GM12878 (cell line): Measurements from ENCODE around the gene RBM4B. TPM values are rescaled to one million over a fixed set of nuclear protein-coding genes. Genes with fewer than 3 reads are reported as not detected.

Source experiments
- ATAC-seq: fragments of 200-7000 bp; cut with Tn5 transposase; 3 replicates; pipeline ENCODE4 v1.9.1; 2020; ENCODE audit warnings: mild to moderate bottlenecking, moderate library complexity
- BruUV-seq: library from RNA; stranded (reverse); fragments of 400-500 nt; replicated peaks from 2 replicates; lab custom pipeline; 2021; lab: Mats Ljungman, UMichigan
- CTCF ChIA-PET: fragments of 300-600 bp; sonication (Branson Sonifier 250); formaldehyde crosslinking; extraction: SDS; loops from one replicate; lab custom pipeline; 2021; ENCODE audit warnings: inconsistent platforms; lab: Yijun Ruan, JAX
- POLR2A ChIA-PET: fragments of 350-600 bp; formaldehyde crosslinking; extraction: SDS; loops from one replicate; lab custom pipeline; 2021; ENCODE audit warnings: inconsistent platforms; lab: Charles Lee
- RAD21 ChIA-PET: fragments of 300-600 bp; sonication (Branson Sonifier 250); formaldehyde crosslinking; loops from one replicate; lab custom pipeline; 2023; ENCODE audit warnings: antibody characterized with exemption; ENCODE audit not compliant: unreplicated experiment; lab: Charles Lee
- SMC1A ChIA-PET: fragments of 300-600 bp; sonication (Branson Sonifier 250); formaldehyde crosslinking; loops from one replicate; lab custom pipeline; 2023; ENCODE audit not compliant: unreplicated experiment, uncharacterized antibody; lab: Charles Lee
- DNase-seq: peaks from one replicate; pipeline ENCODE4 v3.0.0-alpha.2; 2011; ENCODE audit warnings: low read depth, low spot score
- FAIRE-seq: peaks from 3 replicates; lab custom pipeline; 2011; peaks lifted over from hg19 to GRCh38; lab: Jason Lieb, UNC
- H2AFZ ChIP-seq: 2 replicates; pipeline ENCODE4 v1.6.0; 2011; ENCODE audit warnings: low read depth, low read length, control low read depth; ENCODE audit not compliant: control insufficient read depth
- H3K27ac ChIP-seq: 2 replicates; pipeline ENCODE4 v1.5.1; 2011; ENCODE audit warnings: control low read depth; ENCODE audit not compliant: control insufficient read depth, insufficient read depth
- H3K27me3 ChIP-seq, 2 experiments: replicated peaks in 1 of 2; 2 replicates each; pipeline versions ENCODE4 v1.6.0 to v1.6.1; 2011; ENCODE audit warnings: low read length in 1 of 2; ENCODE audit not compliant: control insufficient read depth in 2 of 2, insufficient read depth in 2 of 2
- H3K36me3 ChIP-seq, 2 experiments: 2 replicates each; pipeline ENCODE4 v1.5.1; 2011; ENCODE audit warnings: low read length in 1 of 2; ENCODE audit not compliant: control insufficient read depth in 2 of 2, insufficient read depth in 2 of 2
- H3K4me1 ChIP-seq: 2 replicates; pipeline ENCODE4 v1.6.1; 2011; ENCODE audit warnings: mild to moderate bottlenecking, low read length, moderate library complexity, mixed read lengths; ENCODE audit not compliant: control insufficient read depth, insufficient read depth
- H3K4me2 ChIP-seq: 2 replicates; pipeline ENCODE4 v1.6.0; 2011; ENCODE audit warnings: control low read depth; ENCODE audit not compliant: control insufficient read depth, insufficient read depth
- H3K4me3 ChIP-seq: fragments of 200-600 bp; sonication (generic); 2 replicates; pipeline ENCODE4 v1.5.1; 2016
- H3K79me2 ChIP-seq: 2 replicates; pipeline ENCODE4 v1.6.0; 2011; ENCODE audit warnings: low read length; ENCODE audit not compliant: control insufficient read depth, insufficient read depth
- H3K9ac ChIP-seq: 2 replicates; pipeline ENCODE4 v1.8.0; 2011; ENCODE audit warnings: low read length, control low read depth, mixed read lengths; ENCODE audit not compliant: control insufficient read depth, insufficient read depth
- H3K9me3 ChIP-seq: replicated peaks from 3 replicates; pipeline ENCODE4 v1.5.1; 2011; ENCODE audit warnings: mild to moderate bottlenecking, low read length; ENCODE audit not compliant: control insufficient read depth, insufficient read depth
- H4K20me1 ChIP-seq: 2 replicates; pipeline ENCODE4 v1.6.0; 2011; ENCODE audit not compliant: control insufficient read depth, insufficient read depth
- ATF2 ChIP-seq: IDR thresholded peaks from 2 replicates; pipeline ENCODE4 v1.6.1; 2012; ENCODE audit warnings: low read length, inconsistent platforms
- CHD2 ChIP-seq: IDR thresholded peaks from 2 replicates; pipeline ENCODE4 v1.6.1; 2011; ENCODE audit warnings: low read depth, low read length, improper control_type of control experiment, borderline replicate concordance
- ETV6 ChIP-seq, 2 experiments: fragments of 450-650 bp in 1 of 2; IDR thresholded peaks in 1 of 2; conservative IDR thresholded peaks in 1 of 2; 2 replicates each; pipeline ENCODE4 v1.6.1; 2014; ENCODE audit warnings: antibody characterized with exemption in 1 of 2, borderline replicate concordance in 1 of 2, low read depth in 1 of 2, mild to moderate bottlenecking in 1 of 2, moderate library complexity in 1 of 2
- GATAD2B ChIP-seq: fragments of 450-650 bp; conservative IDR thresholded peaks from 2 replicates; pipeline ENCODE4 v1.6.1; 2017; ENCODE audit warnings: low read depth, mild to moderate bottlenecking, moderate library complexity
- MEF2B ChIP-seq: fragments of 450-650 bp; IDR thresholded peaks from 2 replicates; pipeline ENCODE4 v1.6.1; 2018; ENCODE audit warnings: mild to moderate bottlenecking, moderate library complexity; ENCODE audit not compliant: partially characterized antibody, poor library complexity, severe bottlenecking
- MYC ChIP-seq: IDR thresholded peaks from 2 replicates; pipeline ENCODE4 v1.6.1; 2011; ENCODE audit warnings: mild to moderate bottlenecking, low read length, moderate library complexity, inconsistent platforms; ENCODE audit not compliant: insufficient read depth, insufficient replicate concordance, insufficient read length, severe bottlenecking
- NFIC ChIP-seq: IDR thresholded peaks from 2 replicates; pipeline ENCODE4 v1.6.1; 2012; ENCODE audit warnings: low read depth, mild to moderate bottlenecking, inconsistent platforms, low read length, moderate library complexity
- PML ChIP-seq: IDR thresholded peaks from 2 replicates; pipeline ENCODE4 v1.6.1; 2012; ENCODE audit warnings: low read length, inconsistent platforms
- RELB ChIP-seq: fragments of 450-650 bp; IDR thresholded peaks from 2 replicates; pipeline ENCODE4 v1.6.1; 2017; ENCODE audit warnings: low read depth, mild to moderate bottlenecking, moderate library complexity
- SKIL ChIP-seq: fragments of 450-650 bp; IDR thresholded peaks from 2 replicates; pipeline ENCODE4 v1.6.1; 2017; ENCODE audit warnings: mild to moderate bottlenecking, low read depth, inconsistent platforms; ENCODE audit not compliant: poor library complexity, severe bottlenecking
- ZNF207 ChIP-seq: fragments of 450-650 bp; IDR thresholded peaks from 2 replicates; pipeline ENCODE4 v1.6.1; 2014; ENCODE audit warnings: antibody characterized with exemption, mild to moderate bottlenecking, borderline replicate concordance
- ZNF24 ChIP-seq: fragments of 450-650 bp; IDR thresholded peaks from 2 replicates; pipeline ENCODE4 v1.6.1; 2017; ENCODE audit warnings: antibody characterized with exemption, mild to moderate bottlenecking
- ZZZ3 ChIP-seq: IDR thresholded peaks from 2 replicates; pipeline ENCODE4 v1.6.1; 2011; ENCODE audit warnings: low read depth; ENCODE audit not compliant: control insufficient read depth, insufficient read length
- WGBS: methylation state at CpG from one replicate; pipeline ENCODE4 v1.1.6; 2016; ENCODE audit warnings: low lambda C conversion rate; ENCODE audit not compliant: insufficient replicate concordance, insufficient coverage; ENCODE audit errors: missing lambda C conversion rate; 5-methylcytosine and 5-hydroxymethylcytosine counted together
- in situ Hi-C: fragments of 300-500 bp; cut with MboI; formaldehyde crosslinking; loops from 9 replicates; pipeline ENCODE4 v1.14.3; 2018; ENCODE audit warnings: mixed read lengths
- intact Hi-C: fragments of 100-400 bp; cut with micrococcal nuclease; formaldehyde crosslinking; loops from one replicate; pipeline ENCODE4 v1.14.2; 2022; ENCODE audit not compliant: unreplicated experiment
- polyA plus RNA-seq, 11 experiments: library from polyadenylated mRNA; depleted of rRNA in 4 of 11; unstranded in 6 of 11; stranded (reverse) in 5 of 11; fragments of >200 nt; fragmentation: Nextera tagmentation in 4 of 11; fragmentation: Illumina TruSeq in 1 of 11; extraction: Ambion mirVana in 4 of 11; extraction: Trizol in 1 of 11; gene quantifications; 1 replicate in 1 of 11; 2 replicates in 10 of 11; pipeline versions ENCODE4 v1.2.1 to v1.2.3, GENCODE V29; 2011 to 2016; ENCODE audit warnings: inconsistent platforms in 2 of 11, missing spikeins in 2 of 11, low read depth in 1 of 11
- total RNA-seq, 4 experiments: library from RNA; depleted of rRNA in 3 of 4; stranded (reverse); fragments of >200 nt in 3 of 4; fragmentation: Illumina TruSeq in 1 of 4; extraction: Trizol in 1 of 4; gene quantifications; 2 replicates each; pipeline versions ENCODE4 v1.2.1 to v1.2.3, GENCODE V29; 2013 to 2021
- TF ChIP-seq, protein P1 (sequence below): fragments of 450-650 bp; IDR thresholded peaks from 2 replicates; pipeline ENCODE4 v1.6.1; 2017; ENCODE audit warnings: mild to moderate bottlenecking

RBM4B gene
- total and polyA plus RNA-seq, 10 of the 15 experiments (the other 5 are each of a cell fraction or from before 2014, with no cell fraction given), result 16.1 to 37.0 (median 21.6) TPM

DNA sequence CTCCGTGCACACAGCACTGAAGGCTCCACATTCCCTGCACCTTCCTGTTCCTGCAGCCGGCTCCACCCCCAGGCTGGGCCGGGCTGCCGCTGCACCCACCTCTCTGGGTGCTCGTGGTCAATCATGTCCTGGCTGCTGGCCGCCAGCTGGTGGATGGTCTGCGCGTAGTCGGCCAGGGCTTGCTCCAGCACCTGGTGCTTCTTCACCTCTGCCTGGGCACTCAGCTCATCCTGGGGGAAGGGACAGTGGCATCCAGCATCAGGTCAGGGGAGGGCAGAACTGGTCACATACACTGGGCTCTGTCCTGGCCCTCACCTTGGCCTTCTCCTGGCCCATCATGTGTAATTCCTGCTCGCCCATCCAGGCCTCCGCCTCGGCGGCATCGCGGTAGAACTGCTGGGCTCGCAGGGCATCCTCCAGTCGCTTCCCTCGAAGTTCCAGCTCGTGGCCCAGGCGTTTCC, 15.2 kb upstream of the RBM4B start (continued):
- TF ChIP-seq ATF2, result no peak

- Histone ChIP-seq H3K27ac (no peak overlapping the region), H3K27me3 (no peaks in the 10 kb centered on the region; a peak in 1 of 4 replicates), H3K4me3 (no peak overlapping the region), H2AFZ (no peak overlapping the region), H3K9me3 (no peaks in the 10 kb centered on the region), H3K9ac (no peak overlapping the region), H3K79me2 (no peaks in the 10 kb centered on the region), H3K4me1 (no peaks in the 10 kb centered on the region), H4K20me1 (no peaks in the 10 kb centered on the region), H3K4me2 (no peak overlapping the region), H3K36me3 (no peaks in the 10 kb centered on the region)
- TF ChIP-seq MEF2B (no peak), CHD2 (no peak), ZNF207 (no peak), MYC (no peak), GATAD2B (no peak), SKIL (no peak), ETV6 (conservative IDR thresholded peaks at IDR 0.05 in 1 of 2, IDR thresholded peaks at IDR 0.05 in 1 of 2; ENCODE audit: borderline replicate concordance in 1 of 2, low read depth in 1 of 2) (no peak), PML (no peak), ZZZ3 (no peak), RELB (no peak), NFIC (no peak), ZNF24 (no peak)
- TF ChIP-seq, protein P1, sequence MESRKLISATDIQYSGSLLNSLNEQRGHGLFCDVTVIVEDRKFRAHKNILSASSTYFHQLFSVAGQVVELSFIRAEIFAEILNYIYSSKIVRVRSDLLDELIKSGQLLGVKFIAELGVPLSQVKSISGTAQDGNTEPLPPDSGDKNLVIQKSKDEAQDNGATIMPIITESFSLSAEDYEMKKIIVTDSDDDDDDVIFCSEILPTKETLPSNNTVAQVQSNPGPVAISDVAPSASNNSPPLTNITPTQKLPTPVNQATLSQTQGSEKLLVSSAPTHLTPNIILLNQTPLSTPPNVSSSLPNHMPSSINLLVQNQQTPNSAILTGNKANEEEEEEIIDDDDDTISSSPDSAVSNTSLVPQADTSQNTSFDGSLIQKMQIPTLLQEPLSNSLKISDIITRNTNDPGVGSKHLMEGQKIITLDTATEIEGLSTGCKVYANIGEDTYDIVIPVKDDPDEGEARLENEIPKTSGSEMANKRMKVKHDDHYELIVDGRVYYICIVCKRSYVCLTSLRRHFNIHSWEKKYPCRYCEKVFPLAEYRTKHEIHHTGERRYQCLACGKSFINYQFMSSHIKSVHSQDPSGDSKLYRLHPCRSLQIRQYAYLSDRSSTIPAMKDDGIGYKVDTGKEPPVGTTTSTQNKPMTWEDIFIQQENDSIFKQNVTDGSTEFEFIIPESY, result no peak
- ChIA-PET CTCF (interaction anchor here (0.9 to 1.4 kb wide), 8 partner anchors 15 to 191 kb away, joined by 3 to 6 read pairs (median 3); partner anchors contain the start of gene RBM4B), RAD21 (interaction anchor here (1.0 to 2.3 kb wide), 2 partner anchors 14 to 141 kb away, joined by 4 to 15 read pairs; no protein-coding TSS in a partner anchor), POLR2A (interaction anchor here (0.5 kb wide), 1 partner anchor 33 kb away, joined by 5 read pairs; no protein-coding TSS in a partner anchor), SMC1A (interaction anchor here (1.5 to 5.8 kb wide), 2 partner anchors 142 to 181 kb away, joined by 3 to 38 read pairs; no protein-coding TSS in a partner anchor)
- ATAC-seq (no peak), FAIRE-seq (no peak), DNase-seq (no peak)
- in situ Hi-C loops, result loop anchor here (5.0 kb wide), 2 partner anchors 140 to 190 kb away; no protein-coding TSS in a partner anchor
- 78% methylated on average over 18 of the region's 18 CpGs for WGBS
- intact Hi-C loops, result no loop called here
- no TSS peak for BruUV-seq
Measured at GRCh38 chr11:66692446-66692845, 14.8 kb upstream of the RBM4B start.
